Upper lobe of left lung (tissue), 4 donors: ENCODE results near the gene NDUFB4.

ENCODE experiments used
- EP300 ChIP-seq, 4 donors: sonication (generic); formaldehyde crosslinking; IDR thresholded peaks; one replicate each; pipeline ENCODE4 v1.5.1; 2017; ENCODE audit warnings: antibody characterized with exemption in 4 of 4, control low read depth in 2 of 4
- POLR2A ChIP-seq, 4 donors: fragments of 450-650 bp; IDR thresholded peaks; one replicate each; pipeline ENCODE4 v1.5.1; 2016 to 2017; ENCODE audit warnings: antibody characterized with exemption in 4 of 4, mild to moderate bottlenecking in 2 of 4
- TF ChIP-seq, protein P1 (sequence below), 6 experiments: fragments of 450-650 bp in 4 of 6; fragments of 200-600 bp in 2 of 6; sonication (generic) in 2 of 6; IDR thresholded peaks; one replicate each; pipeline ENCODE4 v1.5.1; 2016 to 2019; ENCODE audit warnings: antibody characterized with exemption in 6 of 6

DNA sequence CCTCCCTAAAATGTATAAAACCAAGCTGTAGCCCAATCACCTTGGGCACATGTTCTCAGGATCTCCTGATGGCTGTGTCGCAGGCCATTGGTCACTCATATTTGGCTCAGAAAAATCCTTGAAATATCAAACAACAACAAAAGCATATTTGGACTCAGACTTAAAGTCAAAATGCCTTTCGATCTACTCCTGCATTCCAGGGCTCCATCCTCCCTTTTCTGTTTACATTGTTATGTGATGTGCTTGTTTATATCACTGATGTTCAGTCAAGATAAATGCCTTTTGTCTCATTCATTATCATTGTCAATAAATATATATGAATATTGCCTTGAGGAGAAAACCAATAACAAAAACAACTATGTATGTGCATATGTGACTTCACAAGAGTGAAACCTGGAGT lies 54.2 kb downstream of the NDUFB4 start:
- no peak for TF ChIP-seq POLR2A (IDR thresholded peaks at IDR 0.05)
- TF ChIP-seq, protein P1, sequence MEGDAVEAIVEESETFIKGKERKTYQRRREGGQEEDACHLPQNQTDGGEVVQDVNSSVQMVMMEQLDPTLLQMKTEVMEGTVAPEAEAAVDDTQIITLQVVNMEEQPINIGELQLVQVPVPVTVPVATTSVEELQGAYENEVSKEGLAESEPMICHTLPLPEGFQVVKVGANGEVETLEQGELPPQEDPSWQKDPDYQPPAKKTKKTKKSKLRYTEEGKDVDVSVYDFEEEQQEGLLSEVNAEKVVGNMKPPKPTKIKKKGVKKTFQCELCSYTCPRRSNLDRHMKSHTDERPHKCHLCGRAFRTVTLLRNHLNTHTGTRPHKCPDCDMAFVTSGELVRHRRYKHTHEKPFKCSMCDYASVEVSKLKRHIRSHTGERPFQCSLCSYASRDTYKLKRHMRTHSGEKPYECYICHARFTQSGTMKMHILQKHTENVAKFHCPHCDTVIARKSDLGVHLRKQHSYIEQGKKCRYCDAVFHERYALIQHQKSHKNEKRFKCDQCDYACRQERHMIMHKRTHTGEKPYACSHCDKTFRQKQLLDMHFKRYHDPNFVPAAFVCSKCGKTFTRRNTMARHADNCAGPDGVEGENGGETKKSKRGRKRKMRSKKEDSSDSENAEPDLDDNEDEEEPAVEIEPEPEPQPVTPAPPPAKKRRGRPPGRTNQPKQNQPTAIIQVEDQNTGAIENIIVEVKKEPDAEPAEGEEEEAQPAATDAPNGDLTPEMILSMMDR (IDR thresholded peaks at IDR 0.05) = no peak
- no peak for TF ChIP-seq EP300 (IDR thresholded peaks at IDR 0.05)
